Stimulated activated CD8-positive, alpha-beta memory T cell treated with anti-CD3 and anti-CD28 coated beads, Interleukin-7, amount 100 ng/mL, for 1 hour (primary cell): Measurements from ENCODE around the gene PPP1R13B.
"Not testable (repeated sequence)": the region's sequence is repeated elsewhere in the genome, so short reads cannot be mapped to it uniquely, and the experiment has no call there.

ENCODE experiments used
- DNase-seq, 2 donors: peaks; one replicate each; pipeline ENCODE4 v3.0.0-alpha.2; 2020; ENCODE audit warnings: low read depth in 2 of 2

The PPP1R13B gene

DNA sequence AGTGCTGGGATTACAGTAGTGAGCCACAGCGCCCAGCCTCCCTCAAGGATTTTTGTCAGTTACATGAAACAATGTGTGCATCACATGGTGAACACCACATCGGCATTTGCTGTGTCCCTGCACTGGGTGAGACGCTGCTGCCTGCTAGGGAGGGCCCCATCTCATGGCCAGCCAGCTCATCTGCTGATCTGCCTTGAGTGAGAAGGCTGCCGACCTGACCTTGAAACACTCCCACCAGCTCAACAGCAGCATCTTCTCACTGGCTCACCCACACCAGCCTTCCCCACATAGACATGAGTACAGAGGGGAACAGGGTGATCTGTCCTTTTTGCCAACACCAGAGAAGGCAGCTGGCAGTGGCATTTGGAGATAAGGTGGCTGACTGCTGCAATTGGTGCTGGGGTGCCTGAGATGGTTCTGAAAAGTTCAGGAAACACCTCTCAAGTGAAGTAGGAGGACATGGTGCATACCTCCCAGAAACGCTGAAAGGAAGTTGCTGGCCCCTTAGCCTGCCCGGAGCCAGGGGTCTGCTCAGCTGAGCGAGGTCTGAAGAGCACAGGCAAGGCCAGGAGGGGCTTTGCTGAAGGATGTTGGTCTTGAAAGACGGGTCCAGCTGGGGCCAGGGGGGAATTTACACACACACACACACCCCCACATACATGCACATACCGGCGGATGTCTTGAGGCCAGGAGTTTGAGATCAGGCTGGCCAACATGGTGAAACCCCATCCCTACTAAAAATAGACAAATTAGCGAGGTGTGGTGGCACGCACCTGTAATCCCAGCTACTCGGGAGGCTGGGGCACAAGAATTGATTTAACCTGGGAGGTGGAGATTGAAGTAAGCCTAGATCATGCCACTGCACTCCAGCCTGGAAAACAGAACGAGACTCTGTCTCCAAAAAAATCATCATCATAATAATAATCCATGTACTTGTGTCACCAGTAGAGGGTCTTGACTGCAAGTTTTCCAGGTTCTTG is 14.3 kb upstream of the PPP1R13B start:
- no peak for DNase-seq

DNA sequence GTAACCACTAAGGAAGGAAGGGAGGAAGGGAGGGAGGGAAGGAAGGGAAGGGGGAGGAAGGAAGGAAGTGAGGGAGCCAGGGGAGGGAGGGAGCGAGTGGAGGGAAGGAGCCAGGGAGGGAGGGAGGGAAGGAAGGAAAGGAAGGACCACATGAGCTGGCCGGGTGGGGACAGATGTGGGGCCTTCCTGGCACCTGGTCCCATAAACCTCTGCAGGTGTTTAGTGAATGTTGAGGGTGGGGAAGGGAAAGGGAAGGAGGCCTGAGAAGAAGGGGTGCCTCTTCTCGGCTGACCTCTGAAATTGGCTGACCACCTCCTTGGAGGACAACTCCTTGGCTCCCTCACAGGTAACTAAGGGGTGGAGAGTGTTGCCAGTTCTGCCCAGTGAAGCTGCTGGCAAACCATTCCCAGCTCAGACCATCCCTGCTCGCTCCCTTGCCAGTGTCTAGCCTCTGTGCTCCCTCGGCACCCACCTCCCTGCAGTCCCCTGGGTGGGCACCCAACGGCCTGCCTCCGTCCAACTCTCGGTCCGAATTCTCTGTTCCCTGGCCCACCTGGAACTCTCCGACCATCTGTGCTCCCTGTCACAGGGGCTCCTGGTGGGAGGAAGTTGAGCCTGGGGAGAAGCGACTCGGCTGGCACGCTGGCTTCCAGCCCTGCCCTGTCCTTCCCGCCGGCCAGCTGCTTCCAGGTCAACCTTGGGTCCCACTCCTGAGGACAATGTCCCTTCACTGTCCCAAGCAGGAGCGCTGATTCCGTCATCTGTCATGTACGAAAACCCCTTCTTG is 12.2 kb upstream of the PPP1R13B start:
- DNase-seq, result no peak

DNA sequence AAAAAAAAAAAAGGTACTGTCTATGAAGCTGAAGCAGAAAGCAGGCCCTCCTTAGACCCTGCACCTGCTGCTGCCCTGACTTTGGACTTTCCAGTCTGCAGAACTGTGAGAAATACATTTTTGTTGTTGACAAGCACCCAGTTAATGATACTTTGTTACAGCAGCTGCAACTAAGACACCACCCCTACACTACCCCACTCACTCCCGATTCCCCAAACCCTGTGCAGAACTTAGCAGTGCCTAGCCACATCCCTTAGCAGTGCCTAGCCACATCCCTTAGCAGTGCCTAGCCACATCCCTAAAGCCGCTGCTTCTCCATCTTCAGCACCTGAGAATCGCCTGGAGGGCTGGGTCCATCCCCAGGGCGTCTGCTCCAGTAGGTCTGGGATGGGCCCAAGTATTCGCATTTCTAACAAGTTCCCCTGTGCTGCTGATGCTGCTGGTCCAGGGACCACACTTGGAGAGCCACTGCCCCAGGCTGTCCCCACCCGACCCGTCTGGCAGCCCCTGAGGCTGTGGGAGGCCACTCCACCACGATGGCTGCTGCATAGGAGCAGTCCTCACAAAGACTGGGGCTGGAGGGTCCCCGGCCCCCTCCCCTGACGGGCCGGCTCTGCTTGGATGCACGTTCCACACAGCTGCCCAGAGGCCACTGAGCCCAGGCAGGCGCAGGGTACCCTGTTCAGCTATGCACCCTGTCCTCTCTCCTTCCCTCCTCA is 10.8 kb upstream of the PPP1R13B start:
- no peak for DNase-seq

DNA sequence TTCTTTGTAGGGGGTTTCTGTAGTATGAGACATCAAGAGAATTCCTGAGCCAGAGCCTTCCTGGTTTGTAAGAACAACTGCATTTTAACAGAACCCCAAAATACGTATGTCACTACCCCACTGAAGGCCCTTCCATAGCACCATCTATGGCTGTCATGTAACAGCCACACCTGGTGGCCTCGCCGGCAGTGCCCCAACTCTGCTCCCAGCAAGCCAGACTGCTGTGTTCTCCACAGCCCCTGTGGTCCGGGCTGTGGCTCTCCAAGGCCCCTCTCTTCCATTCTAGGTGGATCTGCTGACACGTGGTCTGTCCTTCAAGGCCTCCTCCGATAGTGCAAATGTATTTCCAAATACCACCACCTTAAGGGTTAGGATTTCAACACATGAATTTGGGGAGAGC is 9.9 kb upstream of the PPP1R13B start:
- DNase-seq, result no peak

DNA sequence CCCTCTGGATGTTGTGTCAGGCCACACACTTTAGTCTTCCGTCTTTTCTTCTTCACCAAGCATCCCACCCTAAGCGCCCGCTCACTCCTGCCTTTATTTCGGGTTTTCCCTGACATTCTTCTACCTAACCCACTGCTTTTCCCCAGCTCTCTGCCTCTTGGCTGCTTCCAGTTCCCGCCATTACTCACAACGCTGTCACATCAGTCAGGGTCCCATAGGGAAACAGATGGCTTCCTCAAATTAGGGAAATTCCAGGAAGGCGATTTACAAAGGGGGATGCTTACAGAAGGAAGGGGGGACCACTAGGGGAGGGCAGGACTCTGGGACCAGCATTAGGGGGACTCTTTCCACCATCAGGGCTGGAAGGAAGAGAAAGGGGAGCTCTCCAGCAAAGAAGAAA is 9.2 kb upstream of the PPP1R13B start:
- DNase-seq, result no peak

DNA sequence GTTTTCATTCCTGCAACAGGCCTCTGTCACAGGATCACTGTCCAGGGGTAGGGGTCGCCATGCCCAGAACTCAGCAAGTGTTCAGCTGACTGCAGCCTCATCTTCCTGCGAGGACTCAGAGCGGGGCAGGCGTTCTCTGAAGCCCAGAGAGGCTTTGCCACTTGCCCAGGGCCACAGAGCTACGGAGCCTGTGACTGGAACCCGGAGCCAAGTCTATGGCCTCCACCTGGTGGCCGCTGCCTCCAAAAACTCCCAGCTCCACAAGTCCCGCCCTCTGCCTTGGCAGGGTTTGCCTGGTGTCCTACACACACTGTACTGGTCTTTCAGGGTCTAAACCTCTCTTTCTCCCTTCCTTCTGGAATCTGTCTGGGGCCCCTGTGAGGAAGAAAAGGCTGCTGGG is 8.7 kb upstream of the PPP1R13B start:
- DNase-seq, result no peak

DNA sequence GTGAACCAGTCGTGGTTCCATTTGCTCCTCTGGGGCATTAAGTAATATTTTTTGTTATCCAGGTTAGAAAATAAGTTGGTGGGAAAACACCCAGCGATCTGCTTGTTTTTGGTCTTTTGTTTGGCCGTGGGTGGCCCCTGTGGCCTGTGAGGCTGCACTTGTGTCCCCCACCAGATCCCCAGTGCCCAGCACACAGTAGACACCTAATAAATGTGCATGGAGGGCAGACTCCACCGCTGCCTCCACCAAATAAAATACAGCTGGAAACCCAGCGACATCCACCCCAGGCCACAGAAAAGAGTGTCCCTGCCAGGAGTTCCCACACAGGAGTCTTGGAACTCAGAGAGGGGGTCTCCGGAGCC is 8.3 kb upstream of the PPP1R13B start:
- no peak for DNase-seq

DNA sequence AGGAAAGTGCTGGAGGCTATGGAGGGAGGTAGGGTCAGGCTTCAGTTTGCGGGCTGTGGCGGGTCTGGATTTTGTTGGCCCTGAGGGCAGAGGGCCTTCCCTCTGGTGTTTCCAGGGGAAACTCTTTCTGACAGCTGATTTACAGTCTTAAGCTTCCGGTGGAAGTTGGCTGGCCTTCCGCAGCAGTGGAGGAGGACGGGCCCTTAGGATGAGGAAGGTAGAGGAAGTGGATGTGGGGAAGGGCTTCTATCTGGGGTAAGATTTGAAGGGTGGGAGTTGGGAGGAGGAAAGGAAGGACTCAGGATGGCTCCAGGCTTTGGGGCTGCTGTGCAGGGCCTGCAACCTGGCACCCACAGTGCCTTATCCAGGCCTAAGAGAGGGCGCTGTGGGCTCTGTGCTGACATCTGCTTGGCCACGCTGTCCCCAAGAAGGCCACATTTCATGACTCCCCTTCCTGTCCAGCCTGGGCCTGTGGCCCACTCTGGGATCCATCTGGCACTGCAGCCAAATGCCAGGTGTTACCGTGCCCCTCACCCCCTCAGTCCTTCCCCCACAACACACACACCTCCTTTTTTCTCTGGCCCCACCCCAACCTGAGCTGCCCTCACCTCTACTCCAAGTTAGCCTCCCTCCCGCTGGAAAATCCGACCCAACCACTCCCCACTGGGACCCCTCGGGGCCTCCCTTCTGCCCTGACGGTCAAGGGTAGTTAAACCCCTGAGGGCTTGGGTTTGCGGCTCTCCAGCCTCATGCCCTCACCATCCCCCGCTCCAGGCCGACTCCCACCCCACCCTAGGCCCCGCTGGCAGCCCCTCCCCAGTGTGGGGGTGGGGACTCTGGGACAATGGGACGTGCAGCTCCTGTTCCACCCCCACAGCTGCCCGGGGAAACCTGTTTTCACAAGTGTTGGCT is 7.7 kb upstream of the PPP1R13B start:
- DNase-seq, result no peak

DNA sequence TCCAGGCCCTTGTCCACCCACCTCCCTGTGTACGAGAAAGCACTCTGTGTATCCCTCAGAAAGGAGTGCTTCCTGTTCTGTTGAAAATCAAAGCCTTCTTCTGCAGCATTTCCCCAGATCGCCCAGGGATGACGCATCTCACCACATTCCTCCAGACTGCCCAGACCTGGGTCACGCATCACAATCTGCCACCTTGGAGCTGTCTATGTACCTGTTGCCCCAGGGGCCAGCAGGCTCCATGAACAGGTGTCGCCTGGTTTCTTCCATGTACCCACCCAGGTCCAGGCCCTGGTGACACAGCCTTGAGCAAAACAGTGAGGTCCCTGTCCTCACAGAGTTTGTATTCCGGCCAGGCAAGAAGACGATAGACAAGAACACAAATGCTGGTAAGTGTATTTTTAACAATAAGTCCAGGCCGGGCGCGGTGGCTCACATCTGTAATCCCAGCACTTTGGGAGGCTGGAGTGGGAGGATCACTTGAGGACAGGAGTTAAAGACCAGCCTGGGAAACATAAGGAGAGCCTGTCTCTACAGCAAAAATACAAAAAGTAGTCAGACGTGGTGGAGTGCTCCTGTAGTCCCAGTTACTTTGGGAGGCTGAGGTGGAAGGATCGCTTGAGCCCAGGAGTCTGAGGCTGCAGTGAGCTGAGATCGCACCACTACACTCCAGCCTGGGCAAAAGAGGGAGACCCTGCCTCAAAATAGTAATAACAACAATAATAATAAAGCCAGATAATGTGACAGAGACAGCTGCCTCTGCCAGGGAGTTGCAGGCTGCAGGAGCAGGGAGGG is 6.8 kb upstream of the PPP1R13B start:
- DNase-seq, result no peak

DNA sequence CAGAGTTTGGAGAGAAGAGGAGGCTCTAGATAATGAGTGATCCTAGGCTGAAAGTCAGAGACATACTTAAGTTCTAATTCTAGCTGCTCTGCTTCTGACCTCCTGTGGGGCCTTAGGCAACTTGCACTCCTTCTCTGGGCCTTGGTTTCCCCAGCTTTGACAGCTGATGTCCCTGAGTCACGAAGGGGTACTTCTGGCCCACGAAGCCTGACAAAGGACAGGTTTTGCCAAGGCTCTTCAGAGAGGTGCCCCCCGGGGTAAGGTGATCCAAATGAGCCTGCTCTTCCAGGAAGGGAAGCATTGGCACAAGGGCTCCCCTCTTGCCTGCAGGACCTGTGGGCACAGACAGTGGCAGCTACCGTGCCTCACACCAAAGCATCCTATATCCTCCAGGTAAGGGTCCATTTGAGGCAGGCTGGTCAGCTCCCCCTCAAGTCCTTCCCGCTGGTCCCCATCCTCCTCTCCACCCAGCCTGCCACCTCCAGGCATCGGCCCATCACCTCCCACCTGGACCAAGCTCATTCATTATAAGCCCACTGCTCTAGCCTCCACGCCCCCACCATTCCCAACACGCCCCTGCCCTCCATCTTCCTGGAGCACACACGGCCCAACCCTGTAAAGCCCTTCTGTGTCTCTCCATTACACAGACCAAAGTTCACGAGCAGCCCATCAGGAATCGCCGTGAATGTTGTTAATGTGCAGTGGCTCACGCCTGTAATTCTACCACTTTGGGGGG is 1.9 kb upstream of the PPP1R13B start:
- DNase-seq, result no peak

DNA sequence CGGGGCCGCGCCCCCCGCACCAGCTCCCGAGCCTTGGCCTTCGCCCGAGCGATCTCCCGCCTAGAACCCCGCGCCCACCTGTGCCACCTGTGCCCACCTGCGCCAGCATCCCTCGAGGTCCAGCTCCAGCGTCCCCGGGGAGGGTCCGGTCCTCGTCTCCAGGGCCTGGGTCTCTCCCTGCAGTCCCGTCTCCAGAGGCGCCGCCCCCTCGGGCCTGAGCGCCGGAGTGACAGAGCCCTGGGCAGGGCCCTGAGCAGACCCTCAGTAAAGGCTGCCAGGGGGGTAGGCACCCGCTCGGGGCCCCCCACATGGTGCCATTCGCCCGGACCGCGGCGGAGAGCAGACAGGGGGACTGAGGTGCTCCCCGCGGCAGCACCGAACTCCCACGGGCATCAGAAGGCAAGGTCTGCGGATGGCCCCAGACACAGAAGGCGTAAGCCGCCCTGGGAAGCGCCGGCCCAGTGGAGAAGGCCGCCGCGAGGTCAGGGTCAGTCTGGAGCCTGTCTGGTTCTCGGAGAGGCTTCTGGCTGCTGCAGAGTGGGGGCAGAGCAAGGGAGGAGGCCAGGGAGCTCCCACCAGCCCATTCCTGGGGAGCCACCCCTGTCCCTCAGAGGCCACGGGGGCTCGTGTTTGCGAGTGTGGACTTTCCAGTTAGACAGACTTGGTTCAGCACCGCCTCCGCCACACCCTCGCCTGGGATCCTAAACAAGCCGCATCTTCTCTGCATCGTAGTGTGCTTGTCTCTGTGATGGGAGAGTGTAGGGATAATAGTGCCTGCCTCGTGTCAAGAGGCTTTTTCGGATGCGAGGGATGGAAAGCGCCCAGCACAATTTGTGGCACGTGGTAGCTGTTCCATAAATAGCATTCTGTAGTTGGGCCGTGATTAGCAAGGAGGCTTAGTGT is 1.1 kb upstream of the PPP1R13B start:
- no peak for DNase-seq

DNA sequence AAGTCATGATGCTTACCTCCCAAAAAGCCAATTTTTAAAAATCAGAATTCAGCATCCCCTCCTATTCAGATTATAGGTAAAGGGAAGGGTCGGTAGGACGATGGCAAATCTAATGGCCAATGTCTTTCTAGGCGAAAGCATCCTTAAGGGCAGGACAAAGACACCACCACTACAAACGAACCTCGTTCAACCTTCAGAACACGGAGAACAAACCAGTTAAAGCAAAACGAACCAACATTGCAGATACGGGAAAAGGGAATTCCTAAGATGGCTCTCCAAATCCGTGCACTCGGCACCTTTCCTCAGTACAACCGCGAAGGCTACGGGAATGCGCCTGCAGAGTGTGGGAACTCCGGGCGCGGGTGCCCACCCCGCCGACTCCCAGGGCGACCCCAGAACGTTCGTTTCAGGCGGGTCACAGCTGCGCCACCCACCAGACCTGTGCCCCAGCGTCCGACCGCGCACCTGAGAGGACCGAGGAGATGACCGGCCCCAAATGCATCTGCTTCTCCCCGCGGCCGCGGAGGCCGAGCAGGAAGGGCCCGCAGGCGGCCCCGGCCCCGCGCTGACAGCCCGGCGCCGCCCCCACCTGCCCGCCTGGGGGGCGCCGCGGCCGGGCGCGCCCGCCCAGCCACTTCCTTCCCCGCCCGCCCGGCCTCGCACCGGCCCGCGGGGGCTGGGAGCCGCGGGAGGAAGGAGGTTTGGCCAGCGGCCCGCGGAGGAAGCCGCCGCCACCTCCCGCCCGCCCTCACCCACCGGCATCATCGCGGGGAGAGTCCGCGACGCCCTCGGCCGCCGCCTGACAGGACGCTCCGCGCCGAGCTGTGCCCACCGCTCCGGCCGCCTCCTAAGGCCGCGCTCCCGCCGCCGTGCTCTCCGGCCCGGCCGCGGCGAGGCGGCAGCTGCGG is 578 bp downstream of the PPP1R13B start:
- no peak for DNase-seq

DNA sequence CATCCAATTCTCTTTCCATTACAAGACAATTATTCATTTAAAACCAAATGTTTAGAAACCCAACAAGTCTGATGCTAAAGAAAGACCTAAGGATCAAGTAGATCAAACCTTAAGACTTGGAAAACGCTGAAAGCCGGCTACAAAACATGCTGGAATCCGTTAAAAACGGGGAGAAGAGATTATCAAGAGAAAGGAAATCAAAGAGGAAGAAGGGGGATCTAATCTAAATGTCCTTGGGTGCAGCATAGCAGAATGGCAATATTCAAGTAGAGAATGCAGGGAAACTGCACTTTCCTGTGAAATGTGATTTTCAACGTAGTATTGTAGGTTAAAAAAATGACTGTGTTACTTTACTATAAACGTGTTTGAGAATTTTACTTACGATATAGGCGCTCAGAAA is 1.3 kb downstream of the PPP1R13B start:
- DNase-seq, result no peak

DNA sequence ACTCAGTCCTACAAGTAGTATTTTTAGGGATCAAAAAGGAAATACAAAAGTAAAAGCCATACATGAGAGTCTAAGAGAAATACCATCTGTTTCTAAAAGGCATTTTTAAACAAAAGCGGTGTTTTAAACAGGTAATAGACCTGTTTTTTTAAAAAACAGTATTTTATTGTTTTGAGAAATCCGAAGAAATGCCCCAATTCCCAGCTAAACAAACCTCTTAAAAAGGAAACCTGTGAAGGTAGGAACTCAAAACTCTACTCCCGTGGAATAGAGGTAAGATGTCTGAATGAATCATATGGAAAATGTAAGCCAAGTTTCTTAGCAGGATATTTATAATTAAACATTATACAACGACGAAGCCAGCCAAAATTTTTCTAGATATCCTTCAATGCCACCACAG is 2.0 kb downstream of the PPP1R13B start:
- DNase-seq, result no peak

DNA sequence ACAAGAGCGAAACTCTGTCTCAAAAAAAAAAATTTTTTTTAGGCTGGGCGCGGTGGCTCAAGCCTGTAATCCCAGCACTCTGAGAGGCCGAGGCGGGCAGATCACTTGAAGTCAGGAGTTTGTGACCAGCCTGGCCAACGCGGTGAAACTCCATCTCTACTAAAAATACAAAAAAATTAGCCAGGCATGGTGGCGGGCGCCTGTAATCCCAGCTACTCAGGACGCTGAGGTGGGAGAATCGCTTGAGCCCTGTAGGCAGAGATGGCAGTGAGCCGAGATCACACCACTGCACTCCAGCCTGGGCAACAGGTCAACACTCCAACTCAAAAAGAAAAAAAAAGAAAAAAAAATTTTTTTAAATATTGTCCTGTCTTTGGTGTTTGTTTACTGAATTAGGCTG is 6.1 kb downstream of the PPP1R13B start:
- not testable (repeated sequence) for DNase-seq

DNA sequence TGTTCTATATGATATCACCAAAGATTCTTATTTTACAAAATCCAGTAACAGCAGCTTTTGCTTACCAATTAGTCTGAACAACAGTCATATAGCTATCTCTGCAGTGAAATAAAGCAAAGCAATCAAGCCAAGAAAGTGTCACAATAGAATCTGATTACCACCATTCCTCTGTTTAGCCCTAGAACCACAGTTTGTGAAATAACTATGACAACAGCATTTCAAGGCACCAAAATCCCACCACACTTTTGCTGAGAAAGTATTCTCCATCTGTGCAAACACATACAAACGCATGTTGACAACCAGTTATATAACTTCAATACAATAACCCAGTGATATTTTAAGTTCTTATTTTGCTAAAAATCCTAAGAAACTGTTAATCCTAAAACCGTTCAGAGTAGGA is 7.4 kb downstream of the PPP1R13B start:
- no peak for DNase-seq

DNA sequence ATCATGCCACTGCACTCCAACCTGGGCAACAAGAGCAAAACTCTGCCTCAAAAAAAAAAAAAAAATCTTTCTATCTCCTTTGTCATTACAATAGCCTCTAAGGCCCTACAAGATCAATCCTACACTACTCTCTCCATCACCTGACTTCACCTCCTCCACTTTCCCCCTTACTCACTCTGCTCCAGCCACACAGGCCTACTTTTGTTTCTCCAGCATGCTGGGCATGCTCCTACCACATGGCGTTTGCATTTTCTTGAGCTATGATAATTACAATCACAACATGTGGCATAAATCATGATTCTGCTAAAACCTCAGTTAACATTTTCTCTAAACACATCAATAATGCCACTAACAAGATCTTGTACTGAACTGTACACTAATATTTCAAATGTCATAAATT is 7.8 kb downstream of the PPP1R13B start:
- no peak for DNase-seq

DNA sequence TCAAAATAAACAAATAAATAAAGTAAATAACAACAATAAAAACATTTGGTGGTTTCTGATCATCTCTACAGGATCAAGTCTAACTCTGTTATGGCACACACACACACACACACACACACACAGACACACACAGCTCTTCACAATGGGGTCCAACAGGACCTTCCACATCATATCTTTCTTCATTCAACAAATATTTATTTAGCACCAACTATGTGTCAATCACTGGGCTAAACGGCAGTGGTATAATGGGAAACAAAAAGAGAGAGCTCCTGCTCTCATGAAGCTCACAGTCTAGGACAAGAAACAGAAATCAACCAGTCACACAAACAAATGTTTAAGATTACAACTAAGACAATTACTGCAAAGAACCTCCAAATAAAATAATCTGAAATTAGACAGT is 9.3 kb downstream of the PPP1R13B start:
- DNase-seq, result no peak
